HL-60 (cell line): ENCODE results near the gene HOXB5.

ENCODE experiments used
- CTCF ChIP-seq: IDR thresholded peaks from one replicate; pipeline ENCODE4 v1.5.1; 2011; ENCODE audit warnings: low read length, control low read depth, inconsistent platforms; ENCODE audit not compliant: insufficient read depth
- GABPA ChIP-seq: IDR thresholded peaks from 2 replicates; pipeline ENCODE4 v1.6.1; 2012; ENCODE audit warnings: low read depth
- POLR2AphosphoS5 ChIP-seq: IDR thresholded peaks from 2 replicates; pipeline ENCODE4 v1.6.1; 2012; ENCODE audit warnings: low read depth
- REST ChIP-seq: IDR thresholded peaks from 2 replicates; pipeline ENCODE4 v1.6.1; 2012; ENCODE audit warnings: low read depth; ENCODE audit not compliant: insufficient replicate concordance
- SPI1 ChIP-seq: IDR thresholded peaks from 2 replicates; pipeline ENCODE4 v1.6.1; 2012; ENCODE audit warnings: low read depth, mild to moderate bottlenecking, borderline replicate concordance

GRCh38 chr17:48555258-48556228 is 38.0 kb downstream of the HOXB5 start:
- TF ChIP-seq CTCF (no peak), POLR2AphosphoS5 (no peak), GABPA (no peak), SPI1 (no peak), REST (no peak)
